Fibroblast of pulmonary artery (primary cell): ENCODE results near the gene RPGRIP1L.

Experiments
- DNase-seq: peaks from one replicate; pipeline ENCODE4 v3.0.0-alpha.2; 2010; ENCODE audit warnings: low read depth
- H3K4me3 ChIP-seq: replicated peaks from 2 replicates; pipeline ENCODE4 v1.5.1; 2011; ENCODE audit warnings: low read depth, mild to moderate bottlenecking, control low read depth, low read length, moderate library complexity
- CTCF ChIP-seq: IDR thresholded peaks from 2 replicates; pipeline ENCODE4 v1.5.1; 2011; ENCODE audit warnings: mild to moderate bottlenecking, control low read depth, low read length, inconsistent platforms; ENCODE audit errors: missing control alignments

RPGRIP1L gene

GRCh38 chr16:53666786-53667415 is 36.8 kb downstream of the RPGRIP1L start:
- no peak overlapping the region for H3K4me3 ChIP-seq
- no peak for TF ChIP-seq CTCF
- DNase-seq, result no peak

- peak overlapping the region; percentile 5 for H3K4me3 ChIP-seq
- peak; percentile 83 for DNase-seq
- no peak for TF ChIP-seq CTCF
Measured at GRCh38 chr16:53664724-53665345, 38.8 kb downstream of the RPGRIP1L start.

- TF ChIP-seq CTCF, result no peak
- H3K4me3 ChIP-seq, result no peak overlapping the region
- no peak for DNase-seq
Measured at GRCh38 chr16:53662072-53662471, 41.6 kb downstream of the RPGRIP1L start.

- no peak for TF ChIP-seq CTCF
- H3K4me3 ChIP-seq, result no peak overlapping the region
- no peak for DNase-seq
Measured at GRCh38 chr16:53654946-53655345, 48.7 kb downstream of the RPGRIP1L start.

- no peak for TF ChIP-seq CTCF
- DNase-seq, result no peak
- no peak overlapping the region for H3K4me3 ChIP-seq
Measured at GRCh38 chr16:53651357-53651756, 52.3 kb downstream of the RPGRIP1L start.

GRCh38 chr16:53646506-53646905 is 57.2 kb downstream of the RPGRIP1L start:
- DNase-seq, result no peak
- no peak overlapping the region for H3K4me3 ChIP-seq
- TF ChIP-seq CTCF, result no peak

- no peak for DNase-seq
- TF ChIP-seq CTCF, result no peak
- no peak overlapping the region for H3K4me3 ChIP-seq
Measured at GRCh38 chr16:53643474-53643873, 60.2 kb downstream of the RPGRIP1L start.
